NB4 (cell line): Measurements from ENCODE around the gene CHRDL1.

ENCODE experiments used
- CTCF ChIP-seq: IDR thresholded peaks from one replicate; pipeline ENCODE4 v1.5.1; 2012; ENCODE audit warnings: low read depth, low read length
- POLR2A ChIP-seq: IDR thresholded peaks from 2 replicates; pipeline ENCODE4 v1.6.1; 2011; ENCODE audit warnings: mild to moderate bottlenecking; ENCODE audit not compliant: insufficient read length; ENCODE audit errors: extremely low read depth

- TF ChIP-seq POLR2A (no peak), CTCF (no peak)
These were observed 111.7 kb downstream of the CHRDL1 start for GRCh38 chrX:110683925-110684324.
